A549 (cell line): ENCODE measurements around the gene NHLRC1.

ENCODE experiments used
- EP300 ChIP-seq, 2 experiments: fragments of >200 bp; sonication (Bioruptor Twin); formaldehyde crosslinking; IDR thresholded peaks; 2 replicates in 1 of 2; 3 replicates in 1 of 2; pipeline ENCODE4 v1.6.1; 2016 to 2017
- FOSB ChIP-seq: fragments of 250-450 bp; sonication (Bioruptor Pico); IDR thresholded peaks from 2 replicates; pipeline ENCODE4 v1.5.0; 2020; ENCODE audit warnings: mild to moderate bottlenecking, moderate library complexity
- FOSL2 ChIP-seq, 2 experiments: fragments of 450-650 bp in 1 of 2; fragments of >200 bp in 1 of 2; sonication (Bioruptor Twin) in 1 of 2; formaldehyde crosslinking; IDR thresholded peaks; 2 replicates each; pipeline versions ENCODE4 v1.5.0 to v1.6.1; 2016 to 2020; ENCODE audit warnings: mild to moderate bottlenecking in 1 of 2, moderate library complexity in 1 of 2
- HDAC2 ChIP-seq: fragments of 200-600 bp; sonication (generic); IDR thresholded peaks from 2 replicates; pipeline ENCODE4 v1.6.1; 2016
- MYC ChIP-seq: IDR thresholded peaks from 2 replicates; pipeline ENCODE4 v1.6.1; 2012; ENCODE audit warnings: mild to moderate bottlenecking, inconsistent platforms, low read length, improper control_type of control experiment, borderline replicate concordance
- NPAS2 ChIP-seq: fragments of 250-450 bp; sonication (Bioruptor Pico); IDR thresholded peaks from 2 replicates; pipeline ENCODE4 v1.8.0; 2022; ENCODE audit warnings: mild to moderate bottlenecking, moderate library complexity, borderline replicate concordance
- POLR2A ChIP-seq: IDR thresholded peaks from 2 replicates; pipeline ENCODE4 v1.6.1; 2012; ENCODE audit warnings: mild to moderate bottlenecking, low read length
- RAD21 ChIP-seq, 2 experiments: fragments of >200 bp in 1 of 2; sonication (Bioruptor Twin) in 1 of 2; formaldehyde crosslinking in 1 of 2; IDR thresholded peaks in 1 of 2; conservative IDR thresholded peaks in 1 of 2; 2 replicates in 1 of 2; 3 replicates in 1 of 2; pipeline ENCODE4 v1.6.1; 2012 to 2018; ENCODE audit warnings: inconsistent platforms in 1 of 2
- RFX5 ChIP-seq: fragments of 450-650 bp; IDR thresholded peaks from 2 replicates; pipeline ENCODE4 v1.7.1; 2014; ENCODE audit warnings: antibody characterized with exemption, mild to moderate bottlenecking, moderate library complexity
- TF ChIP-seq, protein P1 (sequence below): fragments of >200 bp; sonication (Bioruptor Twin); formaldehyde crosslinking; IDR thresholded peaks from 3 replicates; pipeline ENCODE4 v1.5.1; 2016
- TF ChIP-seq, protein P2 (sequence below): IDR thresholded peaks from 2 replicates; pipeline ENCODE4 v1.6.1; 2012

DNA sequence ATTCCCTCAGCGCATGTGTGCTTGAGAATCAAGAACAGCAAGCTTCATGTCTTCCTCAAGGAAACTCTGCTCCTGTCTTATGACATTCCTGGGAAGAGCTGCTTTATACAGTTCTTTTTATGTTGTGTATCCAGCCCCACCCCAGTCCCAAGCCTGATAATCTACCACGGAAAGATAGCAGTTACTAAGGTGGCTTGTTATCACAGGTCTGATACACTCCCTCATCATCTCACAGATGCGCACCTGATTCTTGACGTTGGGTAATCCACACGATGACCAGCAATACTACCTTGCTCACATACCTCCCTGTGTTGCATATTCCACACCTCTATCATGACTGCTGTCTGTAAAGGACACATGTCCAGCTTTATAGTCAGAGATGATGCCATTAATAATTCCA lies 3.2 kb downstream of the NHLRC1 start:
- TF ChIP-seq NPAS2 (CRISPR knock-in tag) (no peak), MYC (no peak), RAD21 (conservative IDR thresholded peaks at IDR 0.05 in 1 of 2, IDR thresholded peaks at IDR 0.05 in 1 of 2) (no peak), EP300 (IDR thresholded peaks at IDR 0.05) (no peak), HDAC2 (no peak), POLR2A (no peak), RFX5 (no peak), FOSL2 (IDR thresholded peaks at IDR 0.05) (no peak), FOSL2 (CRISPR knock-in tag; IDR thresholded peaks at IDR 0.05) (no peak), FOSB (CRISPR knock-in tag) (no peak)
- TF ChIP-seq, protein P1, sequence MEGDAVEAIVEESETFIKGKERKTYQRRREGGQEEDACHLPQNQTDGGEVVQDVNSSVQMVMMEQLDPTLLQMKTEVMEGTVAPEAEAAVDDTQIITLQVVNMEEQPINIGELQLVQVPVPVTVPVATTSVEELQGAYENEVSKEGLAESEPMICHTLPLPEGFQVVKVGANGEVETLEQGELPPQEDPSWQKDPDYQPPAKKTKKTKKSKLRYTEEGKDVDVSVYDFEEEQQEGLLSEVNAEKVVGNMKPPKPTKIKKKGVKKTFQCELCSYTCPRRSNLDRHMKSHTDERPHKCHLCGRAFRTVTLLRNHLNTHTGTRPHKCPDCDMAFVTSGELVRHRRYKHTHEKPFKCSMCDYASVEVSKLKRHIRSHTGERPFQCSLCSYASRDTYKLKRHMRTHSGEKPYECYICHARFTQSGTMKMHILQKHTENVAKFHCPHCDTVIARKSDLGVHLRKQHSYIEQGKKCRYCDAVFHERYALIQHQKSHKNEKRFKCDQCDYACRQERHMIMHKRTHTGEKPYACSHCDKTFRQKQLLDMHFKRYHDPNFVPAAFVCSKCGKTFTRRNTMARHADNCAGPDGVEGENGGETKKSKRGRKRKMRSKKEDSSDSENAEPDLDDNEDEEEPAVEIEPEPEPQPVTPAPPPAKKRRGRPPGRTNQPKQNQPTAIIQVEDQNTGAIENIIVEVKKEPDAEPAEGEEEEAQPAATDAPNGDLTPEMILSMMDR = no peak
- TF ChIP-seq, protein P2, sequence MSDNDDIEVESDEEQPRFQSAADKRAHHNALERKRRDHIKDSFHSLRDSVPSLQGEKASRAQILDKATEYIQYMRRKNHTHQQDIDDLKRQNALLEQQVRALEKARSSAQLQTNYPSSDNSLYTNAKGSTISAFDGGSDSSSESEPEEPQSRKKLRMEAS = no peak
